AG08395 (cell line): Measurements from ENCODE around the gene TEKTIP1.

Experiments used
- DNase-seq: peaks from one replicate; pipeline ENCODE4 v3.0.0; 2012; ENCODE audit warnings: mixed read lengths, low spot score

Gene TEKTIP1

DNA sequence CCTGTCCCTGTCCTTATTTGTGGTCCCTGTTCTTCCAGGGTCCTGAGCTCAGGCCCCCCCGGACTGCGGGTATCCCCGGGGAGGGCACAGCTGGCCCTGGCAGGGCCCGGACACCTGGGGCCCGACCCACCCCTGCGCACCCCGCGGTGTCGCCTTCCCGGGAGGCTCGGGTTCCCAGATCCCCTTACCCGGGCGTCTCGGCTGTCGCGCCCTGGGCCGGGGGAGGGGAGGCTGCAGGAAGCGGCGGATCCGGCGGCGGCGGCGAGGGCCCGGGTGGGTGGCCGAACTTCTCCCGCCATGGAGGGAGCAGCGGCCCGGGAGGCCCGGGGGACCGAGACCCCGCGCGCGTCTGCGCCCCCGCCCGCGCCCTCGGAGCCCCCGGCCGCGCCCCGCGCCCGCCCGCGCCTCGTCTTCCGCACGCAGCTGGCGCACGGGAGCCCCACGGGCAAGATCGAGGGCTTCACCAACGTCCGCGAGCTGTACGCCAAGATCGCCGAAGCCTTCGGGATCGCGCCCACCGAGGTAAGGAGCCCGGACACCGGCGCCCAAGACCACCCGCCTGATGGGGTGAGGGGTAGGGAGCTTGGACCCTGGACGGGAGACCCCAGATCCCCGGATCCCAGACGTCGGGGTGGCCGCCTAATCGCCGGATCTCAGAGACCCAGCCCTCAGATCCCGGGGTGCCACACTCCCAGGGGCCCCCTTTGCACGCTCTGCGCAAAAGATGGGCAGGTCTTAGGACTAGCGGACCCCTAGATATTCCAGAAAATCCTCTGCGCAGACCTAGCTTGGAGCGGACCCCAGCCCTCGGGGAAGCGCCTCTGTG, 46.5 kb downstream of the TEKTIP1 start, which contains the start of gene GIPC3:
Gene GIPC3 (plus strand): TSS at position 178 of the 826 bp plus-strand sequence. CDS start 120 bp downstream, at position 298.
- DNase-seq, result no peak

DNA sequence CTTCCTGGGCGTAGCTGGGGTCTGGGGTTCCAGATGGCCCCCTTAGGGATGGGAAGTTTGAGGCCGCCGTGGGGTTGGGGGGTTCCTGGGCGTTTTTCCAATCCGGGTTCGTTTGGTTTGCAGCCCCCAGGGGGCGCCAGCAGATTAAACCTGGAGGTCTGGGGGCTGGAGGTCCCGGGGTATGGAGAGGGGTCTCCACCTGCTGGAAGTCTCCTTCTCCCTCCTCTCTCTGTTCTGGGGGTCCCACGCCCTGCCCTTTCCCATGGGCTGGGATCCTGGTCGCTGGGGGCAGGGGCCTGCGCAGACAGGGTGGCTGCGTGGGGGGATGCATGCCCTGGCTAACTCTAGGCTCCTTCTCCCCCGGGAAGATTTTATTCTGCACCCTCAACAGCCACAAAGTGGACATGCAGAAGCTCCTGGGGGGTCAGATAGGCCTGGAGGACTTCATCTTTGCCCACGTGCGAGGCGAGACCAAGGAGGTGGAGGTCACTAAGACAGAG, 47.2 kb downstream of the TEKTIP1 start:
- DNase-seq, result no peak

DNA sequence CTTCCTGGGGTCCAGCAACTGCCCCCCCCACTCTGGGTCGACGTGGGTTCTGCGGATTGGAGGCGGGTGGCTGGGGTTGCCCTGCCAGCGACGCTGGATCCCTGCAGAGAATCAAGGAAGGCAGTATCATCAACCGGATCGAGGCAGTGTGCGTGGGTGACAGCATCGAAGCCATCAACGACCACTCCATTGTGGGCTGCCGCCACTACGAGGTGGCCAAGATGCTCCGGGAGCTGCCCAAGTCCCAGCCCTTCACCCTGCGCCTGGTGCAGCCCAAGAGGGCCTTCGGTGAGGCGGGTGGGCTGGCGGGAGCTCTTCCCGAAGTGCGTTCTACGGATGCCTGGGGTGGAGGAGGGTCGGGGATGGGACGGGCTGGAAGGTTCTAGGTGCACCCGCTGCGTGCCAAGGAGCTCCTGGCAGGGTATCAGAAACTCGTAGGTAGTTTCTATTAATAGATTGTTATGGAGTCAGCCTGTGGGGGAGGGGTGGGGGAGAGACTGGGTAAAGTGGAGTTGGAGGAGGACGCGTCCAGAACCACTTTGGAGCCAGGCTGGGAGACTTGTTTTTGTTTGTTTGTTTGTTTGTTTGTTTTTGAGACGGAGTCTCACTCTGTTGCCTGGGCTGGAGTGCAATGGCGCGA, 47.9 kb downstream of the TEKTIP1 start:
- DNase-seq, result no peak

DNA sequence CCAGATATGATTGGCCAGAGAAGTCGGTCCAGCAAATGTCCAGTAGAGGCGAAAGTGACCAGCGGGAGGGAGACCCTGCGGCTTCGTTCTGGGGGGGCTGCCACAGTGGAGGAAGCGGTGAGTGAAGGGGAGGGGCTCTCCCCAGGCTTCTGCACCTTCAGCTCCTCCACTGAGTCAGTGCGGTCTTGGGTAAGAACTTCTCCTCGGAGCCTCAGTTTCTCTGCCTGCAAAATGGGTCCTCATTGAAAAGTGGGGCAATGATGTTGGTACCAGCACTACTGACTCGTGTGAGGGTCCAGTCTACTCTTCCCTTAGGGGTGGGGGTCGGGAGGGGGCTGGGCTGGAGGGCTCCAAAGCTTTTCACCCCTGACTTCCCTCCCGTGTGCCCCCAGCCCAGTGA, 50.5 kb downstream of the TEKTIP1 start:
- no peak for DNase-seq

DNA sequence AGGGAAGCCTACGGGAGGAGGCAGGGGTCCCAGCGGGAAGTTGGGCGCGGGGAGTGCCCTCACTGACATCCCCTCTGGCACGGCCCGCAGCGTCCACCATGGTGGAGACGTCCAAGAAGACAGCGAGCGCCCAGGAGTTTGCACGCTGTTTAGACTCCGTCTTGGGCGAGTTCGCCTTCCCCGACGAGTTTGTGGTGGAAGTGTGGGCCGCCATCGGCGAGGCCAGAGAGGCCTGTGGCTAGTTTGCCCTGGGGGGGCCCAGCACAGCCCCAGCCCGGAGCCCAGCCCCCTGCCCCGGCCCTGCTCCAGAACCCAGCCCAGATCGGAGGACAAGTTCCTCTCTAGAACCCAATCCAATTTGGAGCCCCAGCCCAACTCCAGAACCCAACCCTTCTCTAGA, 51.0 kb downstream of the TEKTIP1 start:
- no peak for DNase-seq

DNA sequence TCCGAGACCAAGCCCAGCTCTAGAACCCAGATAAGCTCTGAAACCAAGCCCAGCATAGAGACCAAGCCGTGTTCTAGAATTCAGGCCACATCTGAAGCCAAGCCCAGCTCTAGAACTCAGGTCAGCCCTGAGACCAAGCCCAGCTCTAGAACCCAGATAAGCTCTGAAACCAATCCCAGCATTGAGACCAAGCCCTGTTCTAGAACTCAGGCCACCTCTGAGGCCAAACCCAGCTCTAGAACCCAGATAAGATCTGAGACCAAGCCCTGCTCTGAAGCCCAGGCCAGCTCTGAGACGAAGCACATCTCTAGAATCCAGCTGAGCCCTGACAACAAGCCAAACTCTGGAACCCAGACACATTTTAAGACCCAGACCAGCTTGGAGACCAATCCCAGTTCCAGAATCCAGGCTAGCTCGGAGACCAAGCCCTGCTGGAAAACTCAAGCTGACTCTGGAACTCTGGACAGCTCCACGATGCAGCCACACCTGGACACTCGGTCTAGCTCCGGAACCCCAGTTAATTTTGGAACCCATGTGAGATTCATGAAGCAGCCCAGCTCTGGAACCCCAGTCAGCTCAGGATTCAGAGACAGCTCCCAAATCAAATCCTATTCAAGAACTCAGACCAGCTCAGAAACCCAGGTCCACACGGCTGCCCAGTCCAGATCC, 52.2 kb downstream of the TEKTIP1 start:
- no peak for DNase-seq

DNA sequence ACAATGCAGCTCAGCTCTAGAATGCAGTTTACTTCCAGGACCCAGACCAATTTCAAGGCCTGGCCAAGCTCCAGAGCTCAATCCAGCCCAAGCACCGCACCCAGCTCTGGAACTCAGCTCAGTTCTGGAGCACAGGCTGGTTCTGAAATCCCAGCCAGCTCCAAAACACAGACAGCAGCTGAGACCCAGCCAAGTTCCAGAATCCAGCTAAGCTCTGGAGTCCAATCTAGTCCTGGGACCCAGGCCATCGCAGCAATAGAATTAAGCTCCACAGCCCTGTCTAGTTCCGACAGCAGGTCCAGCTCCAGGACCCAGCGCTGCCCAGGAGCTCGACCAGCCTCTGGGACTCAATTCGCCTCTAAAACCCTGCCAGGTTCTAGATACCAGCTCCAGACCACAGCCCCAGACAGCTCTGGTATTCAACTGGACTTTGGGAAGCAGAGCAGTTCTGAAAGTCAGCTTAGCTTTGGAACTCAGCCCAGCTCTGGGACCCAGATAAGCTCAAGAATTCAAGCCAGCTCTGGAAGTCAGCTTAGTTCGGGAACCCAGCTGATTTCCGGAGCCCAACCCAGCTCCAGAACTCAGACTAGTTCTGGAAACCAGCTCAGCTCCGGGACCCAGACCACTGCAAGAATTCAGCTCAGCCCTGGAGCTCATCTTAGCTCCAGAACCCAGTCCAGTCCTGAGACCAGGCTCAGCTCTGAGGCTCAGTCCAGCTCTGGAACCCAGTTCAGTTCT, 53.1 kb downstream of the TEKTIP1 start:
- peak; percentile 1 for DNase-seq

DNA sequence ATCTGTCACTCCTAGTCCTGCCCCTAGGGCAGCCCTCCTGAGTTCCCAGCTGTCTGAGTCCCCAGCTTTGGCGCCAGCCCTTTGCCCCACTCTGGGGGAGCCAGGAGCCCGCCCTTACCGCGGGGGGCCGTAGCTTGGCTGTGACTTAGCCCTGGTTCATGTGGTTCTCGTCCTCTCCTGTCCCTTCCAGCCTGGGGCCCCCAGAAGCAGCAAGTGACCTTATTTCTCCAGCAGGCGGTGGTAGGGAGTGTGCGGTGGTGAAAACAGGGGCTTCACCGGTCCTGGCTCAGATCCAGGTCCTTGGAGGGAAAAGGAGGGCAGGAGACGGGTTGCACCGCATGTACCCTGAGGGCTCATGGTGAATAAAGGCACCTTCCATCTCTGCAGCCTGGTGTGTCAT, 54.2 kb downstream of the TEKTIP1 start:
- DNase-seq, result peak; percentile 3
